Activated CD4-positive, alpha-beta T cell treated with anti-CD3 and anti-CD28 coated beads, Interleukin-2, Interleukin-4, amounts not matched to agents 100 ng/mL and 50 ng/mL, durations not matched to agents 16 hours and 8 hours (primary cell): ENCODE results near the gene MAP2.

Experiments
- DNase-seq: peaks from one replicate; pipeline ENCODE4 v3.0.0-alpha.2; 2020; ENCODE audit warnings: low spot score

MAP2 gene

DNA sequence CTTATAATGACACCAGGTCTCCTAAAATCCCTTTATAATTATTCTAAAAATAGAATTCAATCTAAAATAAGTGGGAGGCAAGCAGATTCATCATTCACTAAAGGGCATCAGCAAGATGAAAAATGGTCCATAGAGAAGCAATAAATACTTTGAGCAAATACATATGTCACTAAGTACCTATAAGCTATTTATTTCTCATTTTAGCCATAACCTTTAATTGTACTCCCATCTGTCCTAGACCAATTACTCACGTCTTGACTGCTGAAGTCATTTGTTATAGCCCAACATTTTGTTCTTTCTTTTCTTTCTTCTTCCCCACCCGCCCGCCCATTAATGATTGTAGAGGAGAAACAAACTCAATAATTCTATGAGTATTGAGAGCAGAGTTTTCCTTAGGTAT lies 105.7 kb downstream of the MAP2 start:
- DNase-seq: no peak

DNA sequence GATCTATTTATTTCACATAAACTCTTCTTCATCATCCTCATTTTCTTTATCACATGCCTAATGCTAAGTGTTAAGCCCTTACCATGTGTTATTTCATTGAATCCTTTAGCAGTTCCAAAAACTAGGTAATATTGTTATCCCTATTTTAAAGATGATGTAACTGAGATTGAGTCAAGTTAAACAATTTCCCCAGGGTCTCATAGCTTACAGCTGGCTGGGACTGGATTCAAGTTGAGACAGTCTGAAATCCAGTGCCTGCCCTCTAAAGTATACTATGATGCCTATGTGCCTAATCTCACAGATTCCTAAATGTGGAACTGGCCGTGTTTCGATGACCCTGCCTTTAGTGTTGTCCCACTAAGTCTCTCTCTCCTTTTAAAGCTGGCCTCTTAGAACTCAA lies 108.5 kb downstream of the MAP2 start:
- no peak for DNase-seq

GRCh38 chr2:209533391-209533790 lies 109.5 kb downstream of the MAP2 start:
- no peak for DNase-seq

DNA sequence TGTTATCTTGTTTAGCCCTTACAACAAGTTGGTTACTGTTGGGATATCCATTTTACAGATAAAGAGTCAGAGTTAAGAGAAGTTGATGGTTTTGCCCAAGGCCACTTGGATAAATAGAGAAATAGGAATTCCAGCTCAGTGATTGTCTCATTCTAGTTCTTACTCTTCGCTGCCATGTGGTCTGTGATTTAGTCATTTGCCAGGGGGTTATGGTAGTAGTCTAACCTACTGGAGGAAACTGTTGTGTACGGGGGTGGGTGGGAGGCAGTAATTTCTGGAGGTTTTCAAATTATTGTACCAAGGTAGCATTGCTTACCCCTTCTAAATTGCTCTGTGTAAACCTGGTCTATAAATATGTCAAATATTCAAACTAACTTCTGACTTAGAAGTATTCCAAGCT lies 110.4 kb downstream of the MAP2 start:
- no peak for DNase-seq

DNA sequence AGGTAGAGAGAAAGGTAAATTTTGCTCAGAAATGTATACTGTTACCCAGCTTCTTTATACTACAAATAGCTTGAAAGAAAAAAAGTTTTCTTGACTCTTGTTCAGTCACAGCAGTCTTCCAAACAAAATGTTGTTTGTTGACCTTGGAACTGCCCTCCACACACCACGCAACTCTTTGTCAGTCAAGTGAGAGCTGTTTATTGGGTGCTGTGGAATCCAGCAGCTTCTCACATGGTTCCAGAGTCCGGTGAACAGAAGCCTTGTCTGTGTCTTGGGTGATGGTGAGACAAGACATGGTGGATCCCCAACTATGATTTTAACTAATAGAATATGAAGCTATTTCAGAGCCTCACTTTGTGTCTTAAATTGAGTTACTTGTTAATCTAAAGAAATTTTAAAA lies 112.5 kb downstream of the MAP2 start:
- no peak for DNase-seq

DNA sequence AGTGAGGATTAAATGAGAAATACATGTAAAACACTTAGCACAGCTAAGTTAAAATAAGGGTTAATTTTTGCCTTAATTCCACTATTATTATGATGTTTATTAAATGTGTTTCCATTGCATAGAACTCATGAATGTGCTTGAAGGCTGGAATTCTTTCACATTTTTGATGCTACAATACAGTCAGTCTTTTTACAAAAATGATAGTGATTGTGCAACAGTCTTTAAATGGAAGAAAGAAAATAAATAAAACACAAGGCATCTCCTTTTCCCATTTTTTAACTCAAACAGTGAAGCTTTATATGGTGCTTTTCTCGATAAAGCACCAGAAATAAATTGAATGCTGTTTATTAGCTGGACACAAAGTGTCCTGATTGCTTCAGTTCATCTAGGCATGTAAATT lies 123.9 kb downstream of the MAP2 start:
- no peak for DNase-seq

DNA sequence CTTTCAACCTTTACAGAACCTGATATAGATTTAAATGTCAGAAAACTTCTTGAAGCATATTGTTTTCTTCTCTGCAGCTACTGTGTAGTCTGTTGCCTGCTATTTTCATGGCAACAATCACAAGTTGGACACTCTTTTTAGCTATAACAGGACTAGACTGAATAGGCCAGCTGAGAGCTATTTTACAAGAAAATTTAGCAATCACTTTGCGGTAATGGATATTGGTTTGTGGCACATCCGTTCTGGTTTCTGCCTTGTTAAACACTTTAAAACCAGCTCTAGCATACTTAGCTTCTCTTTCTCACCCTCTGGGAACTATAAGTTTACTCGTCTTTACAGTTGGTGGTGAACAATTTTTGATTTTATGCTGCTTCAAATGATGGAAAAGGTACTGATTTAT lies 125.7 kb downstream of the MAP2 start:
- DNase-seq: no peak

GRCh38 chr2:209553913-209554312 lies 130.1 kb downstream of the MAP2 start:
- no peak for DNase-seq

GRCh38 chr2:209556354-209556961 lies 132.6 kb downstream of the MAP2 start:
- no peak for DNase-seq

DNA sequence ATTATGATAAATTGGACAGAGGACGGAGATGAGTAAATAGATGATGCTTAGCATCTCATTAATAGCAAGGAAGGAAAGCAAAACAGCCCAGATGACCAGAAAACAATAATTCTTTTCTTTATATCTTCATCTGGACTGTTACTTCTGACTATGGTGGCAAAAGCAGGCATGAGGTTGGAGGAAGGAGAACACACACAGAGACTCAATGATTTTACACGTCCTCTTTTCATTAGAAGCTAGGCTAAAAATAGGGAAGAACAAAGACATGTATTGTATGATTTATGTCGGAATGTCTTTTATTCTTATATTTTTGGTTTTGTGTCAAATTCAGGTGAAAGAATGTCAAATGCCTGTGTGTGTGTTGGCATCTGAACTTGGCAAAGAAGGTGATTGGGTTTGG lies 137.1 kb downstream of the MAP2 start:
- DNase-seq: no peak

GRCh38 chr2:209563453-209563852 lies 139.6 kb downstream of the MAP2 start:
- DNase-seq: no peak

DNA sequence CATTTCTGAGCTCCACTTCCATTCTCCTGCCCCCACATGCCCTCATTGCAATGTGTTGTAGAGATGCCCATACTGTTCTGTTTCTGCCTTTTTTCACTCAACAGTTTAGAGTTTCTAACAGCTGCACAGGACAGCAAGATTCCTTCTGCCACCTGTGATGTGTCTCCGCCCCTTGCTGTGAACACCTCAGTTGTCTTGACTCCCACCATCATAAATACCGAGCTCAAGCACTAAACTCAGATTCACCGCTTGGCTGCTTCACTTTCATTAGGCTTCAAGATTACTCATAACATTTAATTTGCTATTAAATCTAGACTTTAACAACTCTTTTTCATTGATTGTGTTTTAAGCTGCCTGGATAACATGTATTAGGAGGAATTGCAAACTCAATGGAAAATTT lies 141.0 kb downstream of the MAP2 start:
- DNase-seq: no peak

- no peak for DNase-seq
Observed at GRCh38 chr2:209565896-209566582, 142.2 kb downstream of the MAP2 start.

GRCh38 chr2:209570194-209570593 lies 146.3 kb downstream of the MAP2 start:
- no peak for DNase-seq

- no peak for DNase-seq
Observed at GRCh38 chr2:209574515-209574914, 150.7 kb downstream of the MAP2 start.

GRCh38 chr2:209577376-209578357 lies 153.8 kb downstream of the MAP2 start:
- no peak for DNase-seq

DNA sequence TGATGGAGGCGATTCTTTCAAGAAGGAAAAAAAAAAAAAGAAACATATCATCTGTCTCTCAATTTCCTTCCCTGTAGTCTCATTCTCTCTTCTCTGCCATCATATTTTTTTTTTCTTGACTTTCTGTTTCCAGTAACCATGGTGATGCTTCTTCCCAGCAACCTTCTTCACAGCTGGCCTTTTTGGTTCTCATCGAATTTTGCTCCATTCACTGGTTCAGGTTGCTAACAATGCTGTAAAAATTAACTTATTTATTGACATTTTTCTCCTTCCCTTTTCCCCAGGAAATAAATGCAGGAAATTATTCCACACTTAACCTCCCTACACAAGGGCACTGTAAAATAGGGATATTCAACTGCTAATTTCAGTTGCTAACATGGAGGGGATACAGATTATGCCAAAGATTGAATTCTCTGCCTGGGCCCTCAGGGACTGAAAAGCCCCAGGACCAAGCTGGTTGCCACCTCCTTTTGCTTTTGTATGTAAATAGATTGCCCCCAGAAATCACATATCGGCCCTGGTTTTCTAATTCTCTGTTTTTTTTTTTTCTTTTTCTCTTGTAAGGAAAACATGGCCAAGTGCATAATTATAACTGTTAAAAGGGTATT lies 154.7 kb downstream of the MAP2 start:
- DNase-seq: no peak

DNA sequence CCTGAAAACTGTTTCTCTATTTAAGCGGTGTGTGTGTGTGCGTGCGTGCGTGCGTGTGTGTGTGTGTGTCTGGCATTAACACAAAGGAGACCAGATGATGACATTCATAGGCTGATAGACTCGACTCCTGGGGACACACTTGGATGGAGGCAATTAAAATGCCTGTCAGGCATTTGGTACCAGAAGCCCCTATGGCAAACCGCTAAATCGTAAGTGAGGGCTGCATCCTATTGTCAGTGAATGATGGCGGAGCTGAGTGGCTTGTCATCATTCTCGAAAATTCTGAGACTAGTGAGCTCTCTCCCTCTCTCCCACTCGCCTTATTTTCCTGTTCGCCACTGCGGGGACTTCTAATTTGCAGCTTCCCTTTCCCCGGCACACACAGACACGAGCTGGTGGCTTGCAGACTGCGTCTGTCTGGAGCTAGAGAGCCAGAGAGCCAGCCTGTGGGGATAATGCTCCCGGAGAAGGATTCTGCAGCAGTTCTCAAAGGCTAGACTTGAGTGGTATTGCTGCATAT lies 155.4 kb downstream of the MAP2 start:
- no peak for DNase-seq

DNA sequence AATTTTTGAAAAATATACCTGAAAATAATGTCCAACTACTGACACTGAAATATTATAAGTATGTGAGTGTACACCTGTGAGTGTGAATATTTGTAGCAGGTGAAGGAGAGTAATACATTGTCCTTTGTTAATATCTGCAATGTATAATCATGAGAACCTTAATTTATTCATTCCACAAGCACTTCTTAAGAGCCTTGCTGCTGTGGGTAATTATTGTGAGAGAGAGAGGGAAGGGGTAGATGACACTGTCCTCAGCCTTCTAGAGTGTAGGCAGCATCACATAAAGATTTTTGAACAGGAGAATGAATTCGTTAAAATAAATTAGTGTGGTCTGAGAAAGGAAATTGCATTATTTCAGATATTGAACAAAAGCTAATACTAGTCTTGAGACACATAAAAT lies 157.2 kb downstream of the MAP2 start:
- DNase-seq: no peak

DNA sequence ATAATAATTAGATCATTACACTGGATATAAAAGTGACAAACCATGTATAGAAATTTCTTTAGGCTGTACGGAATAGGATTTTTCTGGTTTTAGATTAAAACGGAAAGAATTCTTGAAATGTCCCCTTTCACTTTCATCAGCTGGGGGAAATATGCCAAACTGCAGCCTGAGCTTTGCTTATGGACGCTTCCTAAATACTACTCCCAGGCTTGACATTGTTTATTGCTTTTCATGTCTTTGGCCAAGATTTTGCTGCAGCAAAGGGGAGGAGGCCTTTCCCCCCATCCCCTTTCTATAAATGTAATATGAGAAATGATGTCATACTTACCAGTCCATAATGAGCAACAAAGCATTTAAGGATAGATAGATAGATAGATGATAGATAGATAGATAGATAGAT lies 158.4 kb downstream of the MAP2 start:
- no peak for DNase-seq

- DNase-seq: no peak
Observed at GRCh38 chr2:209584472-209584871, 160.6 kb downstream of the MAP2 start.

DNA sequence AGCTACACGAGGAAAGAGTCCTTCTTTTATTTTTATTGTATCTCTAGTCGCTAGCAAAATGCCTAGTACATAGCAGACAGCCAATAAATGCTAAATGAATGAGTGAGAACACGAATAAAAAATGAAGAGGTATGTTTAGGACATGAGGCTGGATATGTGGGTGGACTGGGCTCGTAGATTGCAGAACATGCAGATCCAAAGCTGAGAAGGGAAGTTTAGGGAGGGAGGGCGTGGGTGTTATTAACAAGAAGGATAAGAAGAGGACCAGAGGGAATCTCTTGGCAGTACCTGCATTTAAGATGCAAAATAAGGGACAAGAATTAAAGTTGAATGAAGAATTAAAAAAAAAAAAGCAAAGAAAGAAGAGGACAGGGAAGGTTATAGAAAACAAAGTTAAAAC lies 161.1 kb downstream of the MAP2 start:
- DNase-seq: no peak
